T-cell (primary cell): ENCODE measurements around the gene PDXDC1. TPM values are rescaled to one million over a fixed set of nuclear protein-coding genes. Genes with fewer than 3 reads are reported as not detected.
"Not testable (repeated sequence)": the region's sequence is repeated elsewhere in the genome, so short reads cannot be mapped to it uniquely, and the experiment has no call there.

ENCODE experiments used
- ATAC-seq, 4 experiments: fragments of 200-7000 bp in 3 of 4; fragments of 150-1000 bp in 1 of 4; cut with Tn5 transposase; replicated peaks in 1 of 4; 1 replicate in 3 of 4; 2 replicates in 1 of 4; pipeline ENCODE4 v1.10.0; 2021; ENCODE audit warnings: moderate library complexity in 3 of 4, mild to moderate bottlenecking in 2 of 4, moderate number of reproducible peaks in 1 of 4
- CTCF ChIA-PET, 2 donors: fragments of 300-600 bp; sonication (Branson Sonifier 250); formaldehyde crosslinking; loops; one replicate each; lab custom pipeline; 2022; ENCODE audit warnings: antibody characterized with exemption in 2 of 2; lab: Charles Lee
- POLR2A ChIA-PET, 2 donors: fragments of 300-600 bp; sonication (Branson Sonifier 250); formaldehyde crosslinking; loops; one replicate each; lab custom pipeline; 2022; ENCODE audit warnings: antibody characterized with exemption in 2 of 2; lab: Charles Lee
- DNase-seq, 35 experiments: peaks; one replicate each; pipeline versions ENCODE4 v3.0.0 to v3.0.0-alpha.2; 2013 to 2023
- H3K27ac ChIP-seq: one replicate; pipeline ENCODE4 v1.5.1; 2013; ENCODE audit warnings: low read length
- H3K27me3 ChIP-seq, 2 experiments: replicated peaks in 1 of 2; 1 replicate in 1 of 2; 2 replicates in 1 of 2; pipeline versions ENCODE4 v1.6.1 to v1.7.0; 2013; ENCODE audit warnings: low read length in 1 of 2, mixed read lengths in 1 of 2; ENCODE audit not compliant: control insufficient read depth in 2 of 2, insufficient read depth in 2 of 2; ENCODE audit errors: extremely low read depth in 1 of 2
- H3K36me3 ChIP-seq, 2 donors: 1 replicate in 1 of 2; 2 replicates in 1 of 2; pipeline versions ENCODE4 v1.6.1 to v1.7.0; 2013; ENCODE audit warnings: low read length in 1 of 2; ENCODE audit not compliant: control insufficient read depth in 2 of 2, insufficient read depth in 1 of 2; ENCODE audit errors: extremely low read depth in 1 of 2
- H3K4me1 ChIP-seq, 2 experiments: 1 replicate in 1 of 2; 2 replicates in 1 of 2; pipeline versions ENCODE4 v1.6.1 to v1.7.0; 2013; ENCODE audit warnings: low read length in 2 of 2, mixed read lengths in 1 of 2; ENCODE audit not compliant: insufficient read depth in 2 of 2, control insufficient read depth in 1 of 2; ENCODE audit errors: extremely low read depth in 1 of 2
- H3K4me3 ChIP-seq, 2 donors: 1 replicate in 1 of 2; 2 replicates in 1 of 2; pipeline versions ENCODE4 v1.5.1 to v1.7.0; 2013; ENCODE audit warnings: mild to moderate bottlenecking in 2 of 2, low read length in 1 of 2, moderate library complexity in 1 of 2; ENCODE audit not compliant: control insufficient read depth in 1 of 2; ENCODE audit errors: extremely low read depth in 1 of 2
- H3K9me3 ChIP-seq: 2 replicates; pipeline ENCODE4 v1.7.0; 2013
- H3K27ac Mint-ChIP-seq, 2 donors: one replicate each; pipeline ENCODE4 v1.8.0; 2020 to 2021; ENCODE audit warnings: mild to moderate bottlenecking in 2 of 2, mixed read lengths in 2 of 2
- H3K27me3 Mint-ChIP-seq, 2 donors: one replicate each; pipeline ENCODE4 v1.8.0; 2021 to 2022; ENCODE audit warnings: mixed read lengths in 2 of 2
- H3K36me3 Mint-ChIP-seq: one replicate; pipeline ENCODE4 v1.8.0; 2021; ENCODE audit warnings: mixed read lengths
- H3K4me1 Mint-ChIP-seq, 3 donors: one replicate each; pipeline ENCODE4 v1.8.0; 2020 to 2022; ENCODE audit warnings: mixed read lengths in 3 of 3, mild to moderate bottlenecking in 1 of 3
- H3K4me3 Mint-ChIP-seq, 3 donors: one replicate each; pipeline ENCODE4 v1.8.0; 2020 to 2022; ENCODE audit warnings: mild to moderate bottlenecking in 3 of 3, mixed read lengths in 3 of 3, moderate library complexity in 3 of 3
- H3K9me3 Mint-ChIP-seq, 3 donors: one replicate each; pipeline ENCODE4 v1.8.0; 2020 to 2022; ENCODE audit warnings: mixed read lengths in 3 of 3
- WGBS: methylation state at CpG from one replicate; pipeline ENCODE4 v1.1.5; 2013; ENCODE audit warnings: missing lambda C conversion rate; ENCODE audit not compliant: insufficient coverage; 5-methylcytosine and 5-hydroxymethylcytosine counted together
- total RNA-seq, 35 experiments: library from RNA in 6 of 35; stranded (reverse) in 6 of 35; fragments of 120-200 nt in 1 of 35; gene quantifications; one replicate each; pipeline versions ENCODE4 v1.2.1 to v1.2.4 and lab custom pipeline; 2013 to 2026

The PDXDC1 gene
- total RNA-seq, 5 donors from 2014 or later (not counting 1 experiment from before 2014, with no cell fraction given), result 63.3 to 84.7 (median 72.4) TPM

DNA sequence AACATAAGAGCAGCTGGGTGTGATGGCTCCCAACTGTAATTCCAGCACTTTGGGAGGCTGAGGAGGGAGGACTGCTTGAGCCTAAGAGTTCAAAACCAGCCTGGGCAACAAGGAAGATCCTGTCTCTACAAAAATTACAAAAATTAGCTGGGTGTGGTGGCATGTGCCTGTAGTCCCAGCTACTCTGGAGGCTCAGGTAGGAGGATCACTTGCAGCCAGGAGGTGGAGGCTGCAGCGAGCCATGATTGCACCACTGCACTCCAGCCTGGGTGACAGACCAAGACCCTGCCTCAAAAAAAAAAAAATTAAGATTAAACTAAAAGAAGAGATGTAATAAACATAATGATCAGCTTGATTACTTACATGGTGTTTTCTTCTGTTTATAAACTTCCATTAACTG lies 75.6 kb downstream of the PDXDC1 start:
- H3K4me1 ChIP-seq, result peaks cover 3 to 17% of the 10 kb centered on the region in 2 experiments
- Mint-ChIP-seq H3K27ac (peak overlapping the region in 1 of 2 donors; percentile 34), H3K4me1 (peaks cover 14 to 24% (median 24%) of the 10 kb centered on the region in 3 donors), H3K36me3 (peaks cover 11% of the 10 kb centered on the region)
- ATAC-seq, H3K4me3 ChIP-seq, H3K4me3 Mint-ChIP-seq, H3K9me3 ChIP-seq, POLR2A ChIA-PET, CTCF ChIA-PET, H3K27me3 ChIP-seq, H3K27ac ChIP-seq, H3K9me3 Mint-ChIP-seq, DNase-seq, H3K27me3 Mint-ChIP-seq: not testable (repeated sequence)
- no CpG with 5 or more reads among the region's 1 CpG for WGBS
- peaks cover 3 to 11% of the 10 kb centered on the region in 2 donors for H3K36me3 ChIP-seq

GRCh38 chr16:15051387-15051951 lies 76.6 kb downstream of the PDXDC1 start:
- Histone ChIP-seq H3K27ac (no peak overlapping the region), H3K4me3 (no peak overlapping the region), H3K4me1 (peaks cover 3 to 22% of the 10 kb centered on the region in 2 experiments), H3K27me3 (no peaks in the 10 kb centered on the region), H3K36me3 (peaks cover 0 to 11% of the 10 kb centered on the region in 2 donors), H3K9me3 (no peaks in the 10 kb centered on the region)
- Mint-ChIP-seq H3K4me3 (no peak overlapping the region), H3K9me3 (no peaks in the 10 kb centered on the region), H3K4me1 (peaks cover 19 to 28% (median 28%) of the 10 kb centered on the region in 3 donors), H3K27ac (no peak overlapping the region), H3K36me3 (peaks cover 8% of the 10 kb centered on the region), H3K27me3 (no peaks in the 10 kb centered on the region)
- no CpG with 5 or more reads among the region's 9 CpGs for WGBS
- POLR2A ChIA-PET, result interaction anchor here in 1 of 2 donors (0.6 kb wide), 1 partner anchor 11 kb away, joined by 5 read pairs; no protein-coding TSS in a partner anchor
- no peak for ATAC-seq
- no peak for DNase-seq
- CTCF ChIA-PET, result no interaction called here

DNA sequence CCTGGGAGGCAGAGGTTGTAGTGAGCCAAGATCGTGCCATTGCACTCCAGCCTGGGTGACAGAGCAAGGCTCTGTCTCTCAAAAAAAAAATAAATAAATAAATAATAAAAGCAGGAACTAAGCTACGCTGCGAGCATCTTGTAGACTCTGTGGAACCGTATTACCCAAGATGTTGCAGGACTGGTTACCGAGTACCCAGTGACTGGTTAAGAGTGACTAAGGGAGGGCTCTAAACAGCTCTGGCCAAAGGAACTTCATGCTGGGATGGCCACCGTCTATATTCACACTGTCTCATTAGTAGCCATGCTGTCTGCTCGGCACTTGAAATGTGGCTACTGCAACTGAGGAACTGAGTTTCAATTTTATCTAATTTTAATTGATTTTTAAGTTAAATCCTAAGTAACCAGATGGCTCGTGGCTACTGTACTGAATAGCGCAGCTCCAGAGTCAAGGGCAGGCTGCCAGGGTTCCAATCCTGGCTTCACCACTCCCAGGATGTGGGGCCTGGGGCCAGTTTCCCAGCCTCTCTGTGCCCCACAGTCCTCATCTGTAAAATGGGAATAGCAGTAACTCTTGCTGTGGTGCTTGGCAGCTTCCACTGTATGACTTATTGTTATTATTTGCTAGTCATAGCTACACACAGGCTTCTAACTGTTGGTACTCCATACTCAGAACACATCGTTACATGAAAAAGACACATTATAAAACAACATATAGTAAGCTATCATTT lies 78.1 kb downstream of the PDXDC1 start:
- H3K4me1 ChIP-seq, result peaks cover 3 to 23% of the 10 kb centered on the region in 2 experiments
- no peaks in the 10 kb centered on the region for H3K9me3 ChIP-seq
- no peak overlapping the region for H3K4me3 ChIP-seq
- ChIA-PET CTCF (interaction anchor here in 1 of 2 donors (0.5 kb wide), 1 partner anchor 39 kb away, joined by 3 read pairs; no protein-coding TSS in a partner anchor), POLR2A (no interaction called here)
- no peak for ATAC-seq
- H3K27ac ChIP-seq, result no peak overlapping the region
- H3K4me1 Mint-ChIP-seq, result peaks cover 23 to 30% (median 30%) of the 10 kb centered on the region in 3 donors
- whole genome bisulfite sequencing, result 100% methylated on average over 1 of the region's 10 CpGs
- no peaks in the 10 kb centered on the region for H3K36me3 ChIP-seq
- no peaks in the 10 kb centered on the region for H3K27me3 Mint-ChIP-seq
- no peaks in the 10 kb centered on the region for H3K36me3 Mint-ChIP-seq
- no peak overlapping the region for H3K4me3 Mint-ChIP-seq
- H3K27me3 ChIP-seq, result no peaks in the 10 kb centered on the region
- H3K9me3 Mint-ChIP-seq, result no peaks in the 10 kb centered on the region
- no peak for DNase-seq
- H3K27ac Mint-ChIP-seq, result no peak overlapping the region

- POLR2A ChIA-PET, result no interaction called here
- Histone ChIP-seq H3K4me1 (peaks cover 3 to 23% of the 10 kb centered on the region in 2 experiments), H3K27ac (no peak overlapping the region), H3K27me3 (no peaks in the 10 kb centered on the region), H3K9me3 (no peaks in the 10 kb centered on the region), H3K4me3 (no peak overlapping the region), H3K36me3 (peaks cover 0 to 2% of the 10 kb centered on the region in 2 donors)
- ATAC-seq, result no peak
- Mint-ChIP-seq H3K4me3 (peak overlapping the region; percentile 85 to 89 (median 86)), H3K4me1 (peaks cover 23 to 30% (median 30%) of the 10 kb centered on the region in 3 donors), H3K27ac (peak overlapping the region in 1 of 2 donors; percentile 25), H3K27me3 (no peaks in the 10 kb centered on the region), H3K36me3 (peaks cover 3% of the 10 kb centered on the region), H3K9me3 (no peaks in the 10 kb centered on the region)
- no peak for DNase-seq
- WGBS, result 96% methylated on average over 10 of the region's 10 CpGs
- CTCF ChIA-PET, result no interaction called here
Measured at GRCh38 chr16:15053904-15054303, 79.1 kb downstream of the PDXDC1 start.

DNA sequence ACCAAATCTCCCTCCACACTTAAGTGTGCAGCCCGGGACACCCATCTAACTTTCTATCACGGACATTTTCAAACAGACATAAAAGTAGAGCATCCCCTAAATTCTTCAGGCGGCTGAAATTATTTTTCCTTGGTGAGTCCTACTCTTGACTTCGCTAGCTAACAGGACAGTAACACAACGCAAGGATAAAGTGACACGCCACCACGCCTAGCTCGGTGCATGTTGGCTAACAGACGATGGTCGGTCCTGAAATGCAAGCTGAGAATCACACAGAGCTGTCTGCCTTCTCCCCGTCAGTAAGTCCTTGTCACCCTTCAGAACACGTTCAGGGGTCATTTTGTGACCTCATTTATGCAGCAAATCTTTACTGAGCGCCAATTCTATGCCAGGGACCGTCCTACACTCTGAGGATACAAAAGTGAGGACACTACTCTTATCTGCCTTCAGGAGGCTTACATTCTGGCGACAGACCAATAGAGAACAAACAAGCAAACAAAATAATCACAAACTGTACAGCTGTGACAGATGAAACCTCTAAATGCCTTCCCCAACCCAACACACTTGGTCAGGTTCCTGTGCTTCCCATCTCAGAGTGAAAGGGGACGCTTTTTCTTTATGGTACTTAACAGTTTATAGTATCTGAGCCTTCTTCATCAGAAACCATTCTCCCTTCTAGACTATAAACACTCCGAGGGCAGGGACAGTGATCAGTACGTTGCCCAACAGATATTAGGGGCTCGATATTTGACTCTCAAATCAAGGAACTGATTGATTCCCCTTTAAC lies 79.7 kb downstream of the PDXDC1 start:
- WGBS, result 95% methylated on average over 17 of the region's 19 CpGs
- Mint-ChIP-seq H3K36me3 (peaks cover 5% of the 10 kb centered on the region), H3K4me3 (peak overlapping the region; percentile 85 to 89 (median 86)), H3K4me1 (peaks cover 23 to 29% (median 28%) of the 10 kb centered on the region in 3 donors), H3K9me3 (no peaks in the 10 kb centered on the region), H3K27me3 (no peaks in the 10 kb centered on the region), H3K27ac (peak overlapping the region; percentile 78 to 81)
- Histone ChIP-seq H3K4me1 (peaks cover 3 to 23% of the 10 kb centered on the region in 2 experiments), H3K4me3 (peak overlapping the region; percentile 69 to 92), H3K9me3 (no peaks in the 10 kb centered on the region), H3K27me3 (no peaks in the 10 kb centered on the region), H3K36me3 (peaks cover 0 to 9% of the 10 kb centered on the region in 2 donors), H3K27ac (no peak overlapping the region)
- ChIA-PET CTCF (no interaction called here), POLR2A (no interaction called here)
- no peak for ATAC-seq
- no peak for DNase-seq
